Measurements from ENCODE around the gene NRIP2.

GRCh38 chr12:2836574-2836973, 1.7 kb upstream of the NRIP2 start:
- TF ChIP-seq CTCF (IDR thresholded peaks at IDR 0.05) (no peak), POLR2A (IDR thresholded peaks at IDR 0.05) (no peak)

All from esophagus squamous epithelium (tissue), 4 donors.